Measurements from ENCODE around the gene FAM200A. TPM values are rescaled to one million over a fixed set of nuclear protein-coding genes. Genes with fewer than 3 reads are reported as not detected.

Gene FAM200A
- total and polyA plus RNA-seq, 4 donors, result 2.7 to 10.1 (median 5.1) TPM

GRCh38 chr7:99560834-99561736, 9.2 kb upstream of the FAM200A start:
- ATAC-seq (ENCODE audit: insufficient read depth, low FRiP score) (no peak), DNase-seq (no peak)
- WGBS, 2 donors, result 94 to 97% methylated on average over 7 of the region's 7 CpGs
- Histone ChIP-seq H3K27me3 (ENCODE audit: control insufficient read depth in 3 of 3, insufficient read depth in 3 of 3, low read length in 2 of 3) (no peaks in the 10 kb centered on the region), H3K27ac (ENCODE audit: low read depth in 1 of 2, low read length in 1 of 2) (no peak overlapping the region), H3K9me3 (ENCODE audit: control insufficient read depth in 4 of 4, insufficient read depth in 3 of 4, low read length in 3 of 4) (no peaks in the 10 kb centered on the region), H3K4me1 (ENCODE audit: control insufficient read depth in 5 of 5, insufficient read depth in 5 of 5, low read length in 5 of 5) (peaks cover 0 to 18% (median 10%) of the 10 kb centered on the region in 5 donors), H3K36me3 (ENCODE audit: control insufficient read depth in 4 of 4, insufficient read depth in 4 of 4, low read length in 4 of 4) (peaks cover 25 to 44% (median 34%) of the 10 kb centered on the region in 4 donors), H3K4me3 (no peak overlapping the region), H3K9ac (ENCODE audit: insufficient read depth in 1 of 2, low read length in 2 of 2) (no peak overlapping the region)
- TF ChIP-seq CTCF (IDR thresholded peaks at IDR 0.05; ENCODE audit: control extremely low read depth, extremely low read depth), result no peak

- DNase-seq (peak in 1 of 3 donors; percentile 46), ATAC-seq (ENCODE audit: insufficient read depth, low FRiP score) (peak; percentile 9)
- peak overlapping the region; percentile 76 to 78 for H3K9ac ChIP-seq (ENCODE audit: insufficient read depth in 1 of 2, low read length in 2 of 2)
- H3K4me3 ChIP-seq, result peak overlapping the region; percentile 57
- no peak for TF ChIP-seq CTCF (IDR thresholded peaks at IDR 0.05; ENCODE audit: control extremely low read depth, extremely low read depth)
- H3K36me3 ChIP-seq (ENCODE audit: control insufficient read depth in 4 of 4, insufficient read depth in 4 of 4, low read length in 4 of 4), result peaks cover 23 to 34% (median 30%) of the 10 kb centered on the region in 4 donors
- H3K27me3 ChIP-seq (ENCODE audit: control insufficient read depth in 3 of 3, insufficient read depth in 3 of 3, low read length in 2 of 3), result no peaks in the 10 kb centered on the region
- H3K27ac ChIP-seq (ENCODE audit: low read depth in 1 of 2, low read length in 1 of 2), result peak overlapping the region; percentile 94
- 23 to 32% methylated on average over 31 of the region's 31 CpGs for WGBS, 2 donors
- H3K9me3 ChIP-seq (ENCODE audit: control insufficient read depth in 4 of 4, insufficient read depth in 3 of 4, low read length in 3 of 4), result no peaks in the 10 kb centered on the region
- H3K4me1 ChIP-seq (ENCODE audit: control insufficient read depth in 5 of 5, insufficient read depth in 5 of 5, low read length in 5 of 5), result peaks cover 0 to 18% (median 10%) of the 10 kb centered on the region in 5 donors
Measured at GRCh38 chr7:99559175-99559915, 7.4 kb upstream of the FAM200A start.

GRCh38 chr7:99558306-99559174, 6.6 kb upstream of the FAM200A start, which contains the start of gene ZNF655:
TSS of gene ZNF655 (plus strand) at chr7:99558642. CDS start at chr7:99560560, 1,918 bp downstream.
- peak within 1 kb of the TSS; percentile 94 for H3K27ac ChIP-seq (ENCODE audit: low read depth in 1 of 2, low read length in 1 of 2)
- H3K4me3 ChIP-seq, result peak within 1 kb of the TSS; percentile 57
- H3K4me1 ChIP-seq (ENCODE audit: control insufficient read depth in 5 of 5, insufficient read depth in 5 of 5, low read length in 5 of 5), result peaks cover 0 to 18% (median 10%) of the 10 kb centered on the region in 5 donors
- no peaks in the 10 kb centered on the region for H3K9me3 ChIP-seq (ENCODE audit: control insufficient read depth in 4 of 4, insufficient read depth in 3 of 4, low read length in 3 of 4)
- 0% methylated on average over 61 to 73 of the region's 73 CpGs for WGBS, 2 donors
- H3K9ac ChIP-seq (ENCODE audit: insufficient read depth in 1 of 2, low read length in 2 of 2), result peak within 1 kb of the TSS; percentile 78 to 95
- H3K27me3 ChIP-seq (ENCODE audit: control insufficient read depth in 3 of 3, insufficient read depth in 3 of 3, low read length in 2 of 3), result no peaks in the 10 kb centered on the region
- ATAC-seq (ENCODE audit: insufficient read depth, low FRiP score), result peak; percentile 95
- DNase-seq, result peak; percentile 95
- TF ChIP-seq CTCF (IDR thresholded peaks at IDR 0.05; ENCODE audit: control extremely low read depth, extremely low read depth), result no peak
- peaks cover 15 to 28% (median 24%) of the 10 kb centered on the region in 4 donors for H3K36me3 ChIP-seq (ENCODE audit: control insufficient read depth in 4 of 4, insufficient read depth in 4 of 4, low read length in 4 of 4)

All from lung (tissue), 12 donors.